ENCODE measurements around the gene PLSCR4. TPM values are rescaled to one million over a fixed set of nuclear protein-coding genes. Genes with fewer than 3 reads are reported as not detected.
A peak's percentile ranks its signal among the peaks of the same experiment; 100 is the strongest.
"Not testable (repeated sequence)": the region's sequence is repeated elsewhere in the genome, so short reads cannot be mapped to it uniquely, and the experiment has no call there.

Gene PLSCR4, protein sequence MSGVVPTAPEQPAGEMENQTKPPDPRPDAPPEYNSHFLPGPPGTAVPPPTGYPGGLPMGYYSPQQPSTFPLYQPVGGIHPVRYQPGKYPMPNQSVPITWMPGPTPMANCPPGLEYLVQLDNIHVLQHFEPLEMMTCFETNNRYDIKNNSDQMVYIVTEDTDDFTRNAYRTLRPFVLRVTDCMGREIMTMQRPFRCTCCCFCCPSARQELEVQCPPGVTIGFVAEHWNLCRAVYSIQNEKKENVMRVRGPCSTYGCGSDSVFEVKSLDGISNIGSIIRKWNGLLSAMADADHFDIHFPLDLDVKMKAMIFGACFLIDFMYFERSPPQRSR
- total RNA-seq (2022) = 7.9 and 9.1 TPM in 2 replicates
- Bru-seq, nascent RNA = percentile 66 among the genes with signal in this experiment
- percentile 68 among the genes with signal in this experiment for BruChase-seq, experiment 1, labeled RNA remaining after a 2-hour chase
- BruChase-seq, experiment 2, labeled RNA remaining after a 6-hour chase = percentile 55 among the genes with signal in this experiment
- long read RNA-seq, partial matches to known transcripts = 3 of 17 reads
- long read RNA-seq, other reads (novel, unspliced or antisense) = 10 of 17 reads

DNA sequence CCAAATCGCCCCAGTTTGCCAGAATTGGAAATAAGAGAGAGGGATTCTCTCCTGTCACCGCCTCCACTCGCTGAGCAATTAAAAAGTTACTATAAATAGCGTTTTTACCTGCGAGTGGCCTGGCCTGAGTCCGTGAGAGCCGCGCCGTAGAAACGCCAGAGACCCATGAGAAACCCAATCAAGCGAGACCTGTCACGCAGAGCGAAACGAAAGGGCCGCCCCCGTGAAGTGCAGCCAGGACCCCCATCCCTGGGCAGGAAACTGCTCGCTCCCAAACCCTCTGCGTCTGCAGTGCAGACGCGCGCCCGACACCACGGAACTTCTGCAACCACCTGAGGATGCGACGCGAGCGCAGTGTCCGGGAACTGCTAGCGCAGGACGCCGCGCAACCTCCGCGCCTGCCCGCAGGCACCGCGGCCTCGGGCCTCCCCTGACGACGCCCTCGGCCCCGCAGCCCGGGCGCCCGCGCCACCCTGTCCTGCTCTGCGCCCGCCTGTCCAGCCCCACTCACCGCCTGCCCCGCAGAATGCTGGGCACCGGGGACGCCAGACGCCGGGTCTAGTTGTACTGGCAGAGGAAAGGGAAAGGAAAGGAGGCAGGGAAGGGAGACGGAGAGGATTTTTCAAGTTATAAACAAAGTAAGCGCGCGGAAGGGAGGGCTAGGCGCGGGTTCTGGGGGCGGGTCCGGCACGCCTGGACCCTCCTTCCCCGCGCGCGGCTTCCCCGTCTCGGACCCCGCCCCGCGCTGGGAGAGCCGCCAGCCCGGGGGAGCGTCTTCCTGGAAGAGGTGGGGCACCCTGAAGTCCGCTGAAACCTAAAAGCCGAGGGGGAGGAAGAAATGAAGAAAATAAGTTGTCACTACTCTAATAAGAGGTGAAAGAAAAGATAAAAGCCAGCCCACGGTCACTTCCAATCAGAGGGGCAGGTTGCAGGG, at the start of gene PLSCR4:
Gene PLSCR4, minus strand, starts transcription at position 657 of the 934 bp plus-strand sequence. CDS start 29,034 bp downstream, outside the sequence.
- DNase-seq = peak; percentile 39 to 54
- intact Hi-C loops (cut with micrococcal nuclease; ENCODE audit: unreplicated experiment) = loop anchor here (1.0 to 2.0 kb wide), 2 partner anchors 28 to 33 kb away; no protein-coding TSS in a partner anchor
- Mint-ChIP-seq H3K27ac (ENCODE audit: unreplicated experiment) (peak within 1 kb of the TSS; percentile 76), H3K4me3 (ENCODE audit: unreplicated experiment) (peak within 1 kb of the TSS; percentile 94), H3K4me1 (ENCODE audit: low read depth, unreplicated experiment) (no peaks in the 10 kb centered on the region), H3K36me3 (ENCODE audit: insufficient read depth, unreplicated experiment) (peaks cover 6% of the 10 kb centered on the region), H3K27me3 (ENCODE audit: insufficient read depth, unreplicated experiment) (no peaks in the 10 kb centered on the region), H3K9me3 (ENCODE audit: unreplicated experiment) (no peaks in the 10 kb centered on the region)
- Histone ChIP-seq H3K9me3 (peaks cover 7% of the 10 kb centered on the region), H3K4me3 (ENCODE audit: low read depth, low read length) (peak within 1 kb of the TSS; percentile 81), H3K27me3 (replicated peaks; ENCODE audit: control insufficient read depth, insufficient read depth, low read length) (no peaks in the 10 kb centered on the region), H3K36me3 (ENCODE audit: control insufficient read depth, insufficient read depth, low read length) (no peaks in the 10 kb centered on the region), H3K4me1 (no peaks in the 10 kb centered on the region)
- TF ChIP-seq, protein P1, sequence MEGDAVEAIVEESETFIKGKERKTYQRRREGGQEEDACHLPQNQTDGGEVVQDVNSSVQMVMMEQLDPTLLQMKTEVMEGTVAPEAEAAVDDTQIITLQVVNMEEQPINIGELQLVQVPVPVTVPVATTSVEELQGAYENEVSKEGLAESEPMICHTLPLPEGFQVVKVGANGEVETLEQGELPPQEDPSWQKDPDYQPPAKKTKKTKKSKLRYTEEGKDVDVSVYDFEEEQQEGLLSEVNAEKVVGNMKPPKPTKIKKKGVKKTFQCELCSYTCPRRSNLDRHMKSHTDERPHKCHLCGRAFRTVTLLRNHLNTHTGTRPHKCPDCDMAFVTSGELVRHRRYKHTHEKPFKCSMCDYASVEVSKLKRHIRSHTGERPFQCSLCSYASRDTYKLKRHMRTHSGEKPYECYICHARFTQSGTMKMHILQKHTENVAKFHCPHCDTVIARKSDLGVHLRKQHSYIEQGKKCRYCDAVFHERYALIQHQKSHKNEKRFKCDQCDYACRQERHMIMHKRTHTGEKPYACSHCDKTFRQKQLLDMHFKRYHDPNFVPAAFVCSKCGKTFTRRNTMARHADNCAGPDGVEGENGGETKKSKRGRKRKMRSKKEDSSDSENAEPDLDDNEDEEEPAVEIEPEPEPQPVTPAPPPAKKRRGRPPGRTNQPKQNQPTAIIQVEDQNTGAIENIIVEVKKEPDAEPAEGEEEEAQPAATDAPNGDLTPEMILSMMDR (IDR thresholded peaks at IDR 0.05; ENCODE audit: insufficient read depth in 1 of 2, low read depth in 1 of 2, low read length in 1 of 2, severe bottlenecking in 1 of 2, unreplicated experiment in 1 of 2) = no peak
- no TSS peak for BruUV-seq (replicated peaks)
- CTCF ChIA-PET = no interaction called here
- POLR2A ChIA-PET = no interaction called here

DNA sequence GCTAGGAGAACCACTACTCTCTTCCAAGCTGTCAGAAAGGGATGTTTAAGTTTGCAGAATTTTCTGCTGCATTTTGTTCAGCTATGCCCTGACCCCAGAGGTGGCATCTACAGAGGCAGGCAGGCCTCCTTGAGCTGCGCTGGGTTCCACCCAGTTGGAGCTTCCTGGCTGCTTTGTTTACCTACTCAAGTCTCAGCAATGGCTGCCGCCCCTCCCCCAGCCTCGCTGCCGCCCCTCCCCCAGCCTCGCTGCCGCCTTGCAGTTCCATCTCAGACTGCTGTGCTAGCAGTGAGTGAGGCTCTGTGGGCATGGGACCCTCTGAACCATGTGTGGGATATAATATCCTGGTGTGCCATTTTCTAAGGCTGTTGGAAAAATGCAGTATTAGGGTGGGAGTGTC, 42.5 kb upstream of the PLSCR4 start:
- H3K27me3 ChIP-seq (replicated peaks; ENCODE audit: control insufficient read depth, insufficient read depth, low read length); H3K27me3 Mint-ChIP-seq (ENCODE audit: insufficient read depth, unreplicated experiment); CTCF ChIA-PET; H3K4me1 Mint-ChIP-seq (ENCODE audit: low read depth, unreplicated experiment); DNase-seq; H3K36me3 Mint-ChIP-seq (ENCODE audit: insufficient read depth, unreplicated experiment); H3K4me3 Mint-ChIP-seq (ENCODE audit: unreplicated experiment); H3K9me3 Mint-ChIP-seq (ENCODE audit: unreplicated experiment); intact Hi-C loops (cut with micrococcal nuclease; ENCODE audit: unreplicated experiment); H3K9me3 ChIP-seq; BruUV-seq (replicated peaks); H3K4me1 ChIP-seq; H3K27ac Mint-ChIP-seq (ENCODE audit: unreplicated experiment); H3K4me3 ChIP-seq (ENCODE audit: low read depth, low read length); H3K36me3 ChIP-seq (ENCODE audit: control insufficient read depth, insufficient read depth, low read length): not testable (repeated sequence)
- POLR2A ChIA-PET = interaction anchor here (0.6 kb wide), 1 partner anchor 60 kb away, joined by 13 read pairs; no protein-coding TSS in a partner anchor

DNA sequence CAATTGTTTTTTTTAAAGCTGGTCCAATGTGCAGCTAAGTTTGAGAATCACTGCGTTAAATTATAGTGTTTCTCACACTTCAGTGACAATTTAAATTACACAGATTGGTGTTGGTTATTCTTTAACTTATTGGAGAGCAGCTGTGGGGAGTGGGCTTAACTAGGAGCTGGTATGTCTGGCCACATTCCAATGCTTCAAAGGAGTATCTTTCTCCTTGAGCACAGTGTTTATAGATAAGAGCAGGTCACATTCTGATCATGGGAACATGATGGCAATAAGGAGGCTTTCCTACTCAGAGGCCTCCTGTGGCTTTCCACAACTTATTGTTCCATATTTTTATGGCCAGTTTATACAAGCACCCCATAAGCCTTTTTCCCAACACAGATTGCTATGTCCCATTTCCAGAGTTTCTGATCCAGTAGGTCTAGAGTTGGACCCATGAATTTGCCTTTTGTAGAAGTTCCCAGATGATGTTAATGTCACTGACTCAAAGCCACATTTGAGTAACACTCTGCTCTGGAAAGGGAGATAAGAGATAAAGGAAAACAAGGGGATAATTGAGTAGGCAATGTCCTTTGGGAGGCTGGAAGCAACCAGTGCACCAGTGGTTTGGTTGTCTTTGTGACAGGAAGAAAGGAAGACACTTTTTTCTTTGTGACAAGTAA, 33.0 kb upstream of the PLSCR4 start:
- Mint-ChIP-seq H3K9me3 (ENCODE audit: unreplicated experiment) (no peaks in the 10 kb centered on the region), H3K36me3 (ENCODE audit: insufficient read depth, unreplicated experiment) (no peaks in the 10 kb centered on the region), H3K27me3 (ENCODE audit: insufficient read depth, unreplicated experiment) (no peaks in the 10 kb centered on the region), H3K27ac (ENCODE audit: unreplicated experiment) (peak overlapping the region; percentile 95), H3K4me3 (ENCODE audit: unreplicated experiment) (peak overlapping the region; percentile 66), H3K4me1 (ENCODE audit: low read depth, unreplicated experiment) (peaks cover 23% of the 10 kb centered on the region)
- no TSS peak for BruUV-seq (replicated peaks)
- peaks cover 40% of the 10 kb centered on the region for H3K4me1 ChIP-seq
- ChIA-PET CTCF (interaction anchor here (1.1 kb wide), 1 partner anchor 62 kb away, joined by 3 read pairs; no protein-coding TSS in a partner anchor), POLR2A (interaction anchor here (0.7 kb wide), 1 partner anchor 123 kb away, joined by 3 read pairs; the partner anchor contains the start of gene PLOD2)
- no peaks in the 10 kb centered on the region; the same call in 1 of the 2 replicates for H3K9me3 ChIP-seq
- no peaks in the 10 kb centered on the region for H3K27me3 ChIP-seq (replicated peaks; ENCODE audit: control insufficient read depth, insufficient read depth, low read length)
- H3K4me3 ChIP-seq (ENCODE audit: low read depth, low read length) = no peak overlapping the region
- TF ChIP-seq, protein P1 (IDR thresholded peaks at IDR 0.05; ENCODE audit: insufficient read depth in 1 of 2, low read depth in 1 of 2, low read length in 1 of 2, severe bottlenecking in 1 of 2, unreplicated experiment in 1 of 2) = no peak
- H3K36me3 ChIP-seq (ENCODE audit: control insufficient read depth, insufficient read depth, low read length) = no peaks in the 10 kb centered on the region
- DNase-seq = peak; percentile 78 to 80
- intact Hi-C loops (cut with micrococcal nuclease; ENCODE audit: unreplicated experiment) = loop anchor here (1.0 to 5.0 kb wide), 4 partner anchors 33 to 98 kb away; partner anchors contain the start of gene PLSCR4
